PC-3 (cell line): ENCODE results near the gene SLC38A10. TPM values are rescaled to one million over a fixed set of nuclear protein-coding genes. Genes with fewer than 3 reads are reported as not detected.
A peak's percentile ranks its signal among the peaks of the same experiment; 100 is the strongest.

ENCODE experiments used
- ATAC-seq: fragments of 200-7000 bp; cut with Tn5 transposase; 2 replicates; pipeline ENCODE4 v1.9.1; 2020; ENCODE audit warnings: mild to moderate bottlenecking, moderate library complexity
- BruUV-seq: library from RNA; stranded (reverse); fragments of 400-500 nt; replicated peaks from 2 replicates; lab custom pipeline; 2021; lab: Mats Ljungman, UMichigan
- CTCF ChIA-PET: fragments of 300-600 bp; sonication (Branson Sonifier 250); formaldehyde crosslinking; loops from one replicate; lab custom pipeline; 2022; ENCODE audit warnings: antibody characterized with exemption; lab: Charles Lee
- POLR2A ChIA-PET: fragments of 300-600 bp; sonication (Branson Sonifier 250); formaldehyde crosslinking; loops from one replicate; lab custom pipeline; 2022; ENCODE audit warnings: antibody characterized with exemption; ENCODE audit not compliant: unreplicated experiment; lab: Charles Lee
- DNase-seq: peaks from one replicate; pipeline ENCODE4 v3.0.0-alpha.2; 2015
- H2AFZ ChIP-seq: fragments of 300-600 bp; sonication (generic); 2 replicates; pipeline ENCODE4 v1.6.0; 2016; ENCODE audit warnings: antibody characterized with exemption, low read length
- H3F3A ChIP-seq: fragments of 300-600 bp; sonication (generic); one replicate; pipeline ENCODE4 v1.6.0; 2017; ENCODE audit warnings: antibody characterized with exemption, low read length, control low read depth, mild to moderate bottlenecking; ENCODE audit not compliant: unreplicated experiment
- H3K27ac ChIP-seq: fragments of 300-600 bp; sonication (generic); 2 replicates; pipeline ENCODE4 v1.5.1; 2016; ENCODE audit warnings: mild to moderate bottlenecking, low read length
- H3K27me3 ChIP-seq: fragments of 300-600 bp; sonication (generic); 2 replicates; pipeline ENCODE4 v1.6.1; 2016; ENCODE audit warnings: low read length, mixed read lengths
- H3K36me3 ChIP-seq: fragments of 300-600 bp; sonication (generic); 2 replicates; pipeline ENCODE4 v1.6.1; 2016; ENCODE audit warnings: low read depth, mixed run types, low read length, mixed read lengths
- H3K4me1 ChIP-seq: fragments of 300-600 bp; sonication (generic); 2 replicates; pipeline ENCODE4 v1.5.1; 2016; ENCODE audit warnings: low read length; ENCODE audit not compliant: insufficient read depth
- H3K4me2 ChIP-seq: fragments of 300-600 bp; sonication (generic); 2 replicates; pipeline ENCODE4 v1.6.0; 2016; ENCODE audit warnings: low read length
- H3K4me3 ChIP-seq: fragments of 300-600 bp; sonication (generic); 2 replicates; pipeline ENCODE4 v1.5.1; 2016; ENCODE audit warnings: mild to moderate bottlenecking, low read length, mixed read lengths
- H3K79me2 ChIP-seq: fragments of 300-600 bp; sonication (generic); 2 replicates; pipeline ENCODE4 v1.6.1; 2017; ENCODE audit warnings: low read length, mixed read lengths
- H3K9ac ChIP-seq: fragments of 300-600 bp; sonication (generic); 2 replicates; pipeline ENCODE4 v1.6.0; 2016; ENCODE audit warnings: mild to moderate bottlenecking, low read length
- H3K9me2 ChIP-seq: fragments of 300-600 bp; sonication (generic); replicated peaks from 2 replicates; pipeline ENCODE4 v1.6.1; 2016; ENCODE audit warnings: mixed run types, low read length, mixed read lengths
- H3K9me3 ChIP-seq: fragments of 300-600 bp; sonication (generic); 2 replicates; pipeline ENCODE4 v1.6.1; 2016; ENCODE audit warnings: low read length, mixed read lengths
- H4K20me1 ChIP-seq: fragments of 300-600 bp; sonication (generic); 2 replicates; pipeline ENCODE4 v1.6.1; 2016; ENCODE audit warnings: low read length, mixed read lengths
- EZH2 ChIP-seq: fragments of 300-600 bp; sonication (generic); IDR thresholded peaks from one replicate; pipeline ENCODE4 v1.6.1; 2017; ENCODE audit warnings: antibody characterized with exemption, mild to moderate bottlenecking, low read length; ENCODE audit not compliant: unreplicated experiment
- EZH2phosphoT487 ChIP-seq: fragments of 300-600 bp; sonication (generic); IDR thresholded peaks from 2 replicates; pipeline ENCODE4 v1.6.1; 2018; ENCODE audit warnings: mild to moderate bottlenecking, antibody characterized with exemption, low read length, borderline replicate concordance
- intact Hi-C: fragments of 100-400 bp; cut with micrococcal nuclease; formaldehyde crosslinking; loops from 2 replicates; pipeline ENCODE4 v1.9.0; 2023
- total RNA-seq: library from RNA; depleted of rRNA; stranded (reverse); fragments of >200 nt; gene quantifications from 2 replicates; pipeline ENCODE4 v1.2.3, GENCODE V29; 2014
- TF ChIP-seq, protein P1 (sequence below): fragments of 300-600 bp; sonication (generic); conservative IDR thresholded peaks from 2 replicates; pipeline ENCODE4 v1.5.1; 2017; ENCODE audit warnings: antibody characterized with exemption, low read depth, mild to moderate bottlenecking, low read length

The SLC38A10 gene
- total RNA-seq, 1 experiment from 2014 or later, result 77.8 TPM

DNA sequence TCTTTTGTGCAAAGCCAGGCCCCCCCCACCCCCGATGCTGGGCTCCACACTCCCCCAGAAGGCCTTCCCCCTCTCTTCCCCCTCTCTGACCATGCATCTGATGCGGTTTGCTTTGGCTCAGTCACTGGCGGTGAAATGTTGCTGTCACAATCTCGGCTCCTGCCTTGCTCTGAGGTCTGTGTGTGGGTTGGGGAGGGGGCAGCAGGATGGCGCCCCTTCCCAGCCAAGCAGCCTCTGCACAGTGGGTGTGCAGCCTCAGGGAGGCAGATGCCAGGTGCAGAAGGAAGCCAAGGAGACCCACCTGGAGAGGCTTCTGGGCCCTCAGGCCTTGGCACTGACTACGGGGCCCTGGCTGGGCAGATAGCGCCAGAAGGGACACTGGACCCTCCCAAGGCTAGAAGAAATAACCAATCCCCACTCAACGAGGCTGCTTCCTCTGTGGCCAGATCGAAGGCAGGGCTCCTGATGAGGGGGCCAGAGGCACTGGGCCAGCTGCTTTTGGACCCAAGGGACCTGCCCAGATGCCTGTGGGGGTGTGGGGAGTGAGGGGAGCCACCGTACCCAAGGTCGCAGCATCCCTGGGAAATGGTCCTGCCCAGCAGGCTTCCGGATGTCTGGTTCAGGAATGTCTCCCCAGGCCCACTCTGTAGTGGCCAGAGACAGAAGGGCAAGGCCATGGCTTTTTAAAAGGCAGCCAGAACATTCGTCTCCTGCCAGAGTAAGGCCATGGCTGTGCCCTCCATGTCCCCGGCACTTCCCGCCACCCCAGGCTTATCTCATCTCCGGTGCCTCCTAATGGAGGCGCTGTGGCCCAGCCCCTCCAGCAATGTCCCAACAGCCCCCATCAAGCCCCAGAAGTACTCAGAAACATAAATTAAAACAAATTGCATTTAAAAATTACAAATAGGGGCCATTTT, 43.4 kb upstream of the SLC38A10 start:
- H3K4me1 ChIP-seq, result peaks cover 46% of the 10 kb centered on the region
- ChIA-PET CTCF (no interaction called here), POLR2A (no interaction called here)
- peaks cover 43% of the 10 kb centered on the region for H3K79me2 ChIP-seq
- no peak for DNase-seq
- TF ChIP-seq EZH2phosphoT487 (no peak), EZH2 (no peak)
- no peak overlapping the region for H3K4me3 ChIP-seq
- H3K27me3 ChIP-seq, result no peaks in the 10 kb centered on the region
- no peak overlapping the region for H3K9ac ChIP-seq
- no peak overlapping the region for H2AFZ ChIP-seq
- no TSS peak for BruUV-seq
- H3K9me3 ChIP-seq, result no peaks in the 10 kb centered on the region
- H3K27ac ChIP-seq, result no peak overlapping the region
- intact Hi-C loops, result loop anchor here (5.0 kb wide), 1 partner anchor 41 kb away; the partner anchor contains the start of gene SLC38A10
- no peaks in the 10 kb centered on the region for H3K36me3 ChIP-seq
- no peaks in the 10 kb centered on the region for H3F3A ChIP-seq
- H3K9me2 ChIP-seq, result no peaks in the 10 kb centered on the region
- peak overlapping the region; percentile 64 for H3K4me2 ChIP-seq
- no peak for ATAC-seq
- H4K20me1 ChIP-seq, result no peaks in the 10 kb centered on the region

DNA sequence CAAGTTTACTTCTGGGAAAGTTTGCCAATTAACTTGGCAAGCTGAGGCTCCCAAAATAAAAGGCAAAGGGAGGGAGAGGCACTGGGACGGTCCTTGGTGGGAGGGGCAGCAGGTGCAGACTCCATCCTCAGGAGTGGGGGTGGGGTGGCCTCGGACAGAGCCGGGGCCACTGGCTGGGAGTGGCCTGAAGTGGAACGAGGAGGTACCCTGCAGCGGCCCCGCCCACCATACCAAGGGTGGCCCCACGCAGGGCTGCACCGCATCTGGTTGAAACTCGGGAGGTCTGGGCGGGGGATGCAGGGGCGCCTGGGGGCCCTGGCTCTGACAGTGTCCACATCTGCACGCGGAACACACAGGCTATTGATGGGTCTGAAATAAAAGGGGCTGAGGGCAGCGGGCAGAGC, 42.4 kb upstream of the SLC38A10 start:
- Histone ChIP-seq H3K4me3 (no peak overlapping the region), H3F3A (no peaks in the 10 kb centered on the region), H3K9ac (no peak overlapping the region), H3K27me3 (no peaks in the 10 kb centered on the region), H3K4me2 (no peak overlapping the region), H2AFZ (no peak overlapping the region), H4K20me1 (no peaks in the 10 kb centered on the region), H3K27ac (no peak overlapping the region), H3K79me2 (peaks cover 33% of the 10 kb centered on the region), H3K9me2 (no peaks in the 10 kb centered on the region), H3K36me3 (no peaks in the 10 kb centered on the region), H3K9me3 (no peaks in the 10 kb centered on the region), H3K4me1 (peaks cover 46% of the 10 kb centered on the region)
- ATAC-seq (no peak), DNase-seq (no peak)
- ChIA-PET POLR2A (no interaction called here), CTCF (no interaction called here)
- no peak for TF ChIP-seq EZH2phosphoT487
- TF ChIP-seq, protein P1, sequence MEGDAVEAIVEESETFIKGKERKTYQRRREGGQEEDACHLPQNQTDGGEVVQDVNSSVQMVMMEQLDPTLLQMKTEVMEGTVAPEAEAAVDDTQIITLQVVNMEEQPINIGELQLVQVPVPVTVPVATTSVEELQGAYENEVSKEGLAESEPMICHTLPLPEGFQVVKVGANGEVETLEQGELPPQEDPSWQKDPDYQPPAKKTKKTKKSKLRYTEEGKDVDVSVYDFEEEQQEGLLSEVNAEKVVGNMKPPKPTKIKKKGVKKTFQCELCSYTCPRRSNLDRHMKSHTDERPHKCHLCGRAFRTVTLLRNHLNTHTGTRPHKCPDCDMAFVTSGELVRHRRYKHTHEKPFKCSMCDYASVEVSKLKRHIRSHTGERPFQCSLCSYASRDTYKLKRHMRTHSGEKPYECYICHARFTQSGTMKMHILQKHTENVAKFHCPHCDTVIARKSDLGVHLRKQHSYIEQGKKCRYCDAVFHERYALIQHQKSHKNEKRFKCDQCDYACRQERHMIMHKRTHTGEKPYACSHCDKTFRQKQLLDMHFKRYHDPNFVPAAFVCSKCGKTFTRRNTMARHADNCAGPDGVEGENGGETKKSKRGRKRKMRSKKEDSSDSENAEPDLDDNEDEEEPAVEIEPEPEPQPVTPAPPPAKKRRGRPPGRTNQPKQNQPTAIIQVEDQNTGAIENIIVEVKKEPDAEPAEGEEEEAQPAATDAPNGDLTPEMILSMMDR, result no peak
- TF ChIP-seq EZH2, result no peak
- BruUV-seq, result no TSS peak
- intact Hi-C loops, result loop anchor here (5.0 kb wide), 1 partner anchor 40 kb away; the partner anchor contains the start of gene SLC38A10

- CTCF ChIA-PET, result no interaction called here
- Histone ChIP-seq H3K9me3 (no peaks in the 10 kb centered on the region), H3K9ac (no peak overlapping the region), H3K4me1 (peaks cover 41% of the 10 kb centered on the region), H3K9me2 (no peaks in the 10 kb centered on the region), H3K79me2 (peaks cover 27% of the 10 kb centered on the region), H3K36me3 (no peaks in the 10 kb centered on the region), H3K4me3 (no peak overlapping the region), H3K4me2 (no peak overlapping the region), H3K27ac (no peak overlapping the region), H4K20me1 (no peaks in the 10 kb centered on the region), H3K27me3 (no peaks in the 10 kb centered on the region), H3F3A (no peaks in the 10 kb centered on the region), H2AFZ (no peak overlapping the region)
- BruUV-seq, result no TSS peak
- POLR2A ChIA-PET, result interaction anchor here (0.5 kb wide), 1 partner anchor 28 kb away, joined by 4 read pairs; no protein-coding TSS in a partner anchor
- ATAC-seq, result no peak
- TF ChIP-seq EZH2 (no peak), EZH2phosphoT487 (no peak)
- TF ChIP-seq, protein P1, result no peak
- intact Hi-C loops, result loop anchor here (5.0 kb wide), 1 partner anchor 40 kb away; the partner anchor contains the start of gene SLC38A10
- DNase-seq, result no peak
Measured at GRCh38 chr17:81336930-81337325, 41.8 kb upstream of the SLC38A10 start.
